HUES48 (cell line): ENCODE data around the gene FOLR1.
"Not testable (repeated sequence)": the region's sequence is repeated elsewhere in the genome, so short reads cannot be mapped to it uniquely, and the experiment has no call there.

Source experiments
- H3K27ac ChIP-seq: one replicate; pipeline ENCODE4 v1.7.0; 2013; ENCODE audit warnings: low read depth, low read length, inconsistent platforms
- H3K27me3 ChIP-seq: 2 replicates; pipeline ENCODE4 v1.6.1; 2013; ENCODE audit warnings: mild to moderate bottlenecking, low read length; ENCODE audit not compliant: control insufficient read depth, insufficient read depth
- H3K36me3 ChIP-seq: 2 replicates; pipeline ENCODE4 v1.6.1; 2013; ENCODE audit warnings: low read length; ENCODE audit not compliant: control insufficient read depth, insufficient read depth
- H3K4me1 ChIP-seq: 2 replicates; pipeline ENCODE4 v1.6.1; 2013; ENCODE audit warnings: mild to moderate bottlenecking, low read length; ENCODE audit not compliant: control insufficient read depth, insufficient read depth
- H3K4me3 ChIP-seq: 2 replicates; pipeline ENCODE4 v1.5.1; 2013; ENCODE audit warnings: mild to moderate bottlenecking, low read depth, low read length
- H3K9ac ChIP-seq: 2 replicates; pipeline ENCODE4 v1.6.1; 2013; ENCODE audit warnings: mild to moderate bottlenecking, low read depth, low read length, moderate library complexity
- H3K9me3 ChIP-seq: 2 replicates; pipeline ENCODE4 v1.6.1; 2013; ENCODE audit warnings: low read length; ENCODE audit not compliant: control insufficient read depth, insufficient read depth

Gene FOLR1

DNA sequence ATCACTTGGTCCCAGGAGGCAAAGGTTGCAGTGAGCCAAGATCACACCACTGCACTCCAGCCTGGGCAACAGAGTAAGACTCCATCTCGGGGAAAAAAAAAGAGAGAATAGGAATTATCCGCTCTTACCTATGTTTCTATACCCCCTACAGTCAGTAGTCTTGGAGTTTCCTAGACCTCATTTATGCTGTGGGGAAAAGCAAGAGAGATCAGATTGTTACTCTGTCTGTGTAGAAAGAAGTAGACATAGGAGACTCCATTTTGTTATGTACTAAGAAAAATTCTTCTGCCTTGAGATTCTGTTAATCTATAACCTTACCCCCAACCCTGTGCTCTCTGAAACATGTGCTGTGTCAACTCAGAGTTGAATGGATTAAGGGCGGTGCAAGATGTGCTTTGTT lies 27.8 kb upstream of the FOLR1 start:
- H3K9ac ChIP-seq, H3K9me3 ChIP-seq, H3K4me1 ChIP-seq, H3K4me3 ChIP-seq, H3K36me3 ChIP-seq, H3K27ac ChIP-seq, H3K27me3 ChIP-seq: not testable (repeated sequence)

DNA sequence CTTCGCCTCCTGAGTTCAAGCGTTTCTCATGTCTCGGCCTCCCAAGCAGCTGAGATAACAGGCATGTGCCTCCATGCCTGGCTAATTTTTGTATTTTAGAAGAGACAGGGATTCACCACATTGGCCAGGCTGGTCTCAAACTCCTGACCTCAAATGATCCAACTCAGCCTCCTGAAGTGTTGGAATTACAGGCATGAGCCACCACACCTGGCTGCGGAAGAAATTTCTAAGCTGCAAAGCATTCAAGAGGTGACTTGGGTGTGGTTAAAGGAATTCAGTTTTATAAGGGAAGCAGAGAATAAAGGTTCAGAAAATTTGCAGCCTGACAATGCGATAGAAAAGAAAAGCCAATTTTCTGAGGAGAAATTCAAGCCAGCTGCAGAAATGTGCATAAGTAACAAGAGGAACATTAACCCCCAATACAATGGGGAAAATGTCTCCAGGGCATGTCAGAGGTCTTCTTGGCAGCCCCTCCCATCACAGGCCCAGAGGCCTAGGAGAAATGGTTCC lies 22.8 kb upstream of the FOLR1 start:
- H3K4me3 ChIP-seq, H3K27me3 ChIP-seq, H3K9ac ChIP-seq, H3K9me3 ChIP-seq, H3K36me3 ChIP-seq, H3K4me1 ChIP-seq, H3K27ac ChIP-seq: not testable (repeated sequence)

DNA sequence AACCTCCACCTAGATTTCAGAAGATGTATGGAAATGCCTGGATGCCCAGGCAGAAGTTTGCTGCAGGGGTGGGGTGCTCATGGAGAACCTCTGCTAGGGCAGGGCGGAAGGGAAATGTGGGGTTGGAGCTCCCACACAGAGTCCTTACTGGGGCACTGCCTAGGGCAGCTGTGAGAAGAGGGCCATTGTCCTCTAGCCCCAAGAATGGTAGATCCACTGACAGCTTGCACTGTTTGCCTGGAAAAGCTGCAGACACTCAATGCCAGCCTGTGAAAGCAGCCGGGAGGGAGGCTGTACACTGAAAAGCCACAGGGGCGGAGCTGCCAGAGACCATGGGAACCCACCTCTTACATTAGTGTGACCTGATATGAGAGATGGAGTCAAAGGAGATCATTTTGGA lies 22.2 kb upstream of the FOLR1 start:
- H3K27me3 ChIP-seq, H3K9me3 ChIP-seq, H3K4me1 ChIP-seq, H3K4me3 ChIP-seq, H3K27ac ChIP-seq, H3K9ac ChIP-seq, H3K36me3 ChIP-seq: not testable (repeated sequence)

DNA sequence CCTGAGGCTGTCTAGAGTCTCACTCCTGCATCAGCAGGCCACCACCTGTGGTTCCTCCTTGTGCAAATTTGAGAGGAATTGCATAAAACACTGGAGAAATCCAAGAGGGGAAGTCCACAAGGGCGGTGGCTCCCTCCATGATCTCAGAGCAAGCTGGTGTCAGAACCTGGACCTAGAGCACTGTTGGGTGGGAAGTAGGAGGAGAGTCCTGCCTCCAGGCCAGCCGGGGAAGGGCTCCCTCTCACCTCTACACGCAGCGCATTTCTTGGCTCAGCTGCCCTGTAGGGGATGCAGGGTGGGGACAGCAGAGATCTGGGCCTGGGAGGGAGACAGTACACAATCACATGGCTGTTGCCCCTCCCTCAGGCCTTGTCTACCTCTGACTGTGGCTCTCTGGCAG lies 19.9 kb upstream of the FOLR1 start:
- not testable (repeated sequence) for H3K9me3 ChIP-seq, H3K4me3 ChIP-seq, H3K27ac ChIP-seq, H3K4me1 ChIP-seq, H3K9ac ChIP-seq, H3K27me3 ChIP-seq, H3K36me3 ChIP-seq

DNA sequence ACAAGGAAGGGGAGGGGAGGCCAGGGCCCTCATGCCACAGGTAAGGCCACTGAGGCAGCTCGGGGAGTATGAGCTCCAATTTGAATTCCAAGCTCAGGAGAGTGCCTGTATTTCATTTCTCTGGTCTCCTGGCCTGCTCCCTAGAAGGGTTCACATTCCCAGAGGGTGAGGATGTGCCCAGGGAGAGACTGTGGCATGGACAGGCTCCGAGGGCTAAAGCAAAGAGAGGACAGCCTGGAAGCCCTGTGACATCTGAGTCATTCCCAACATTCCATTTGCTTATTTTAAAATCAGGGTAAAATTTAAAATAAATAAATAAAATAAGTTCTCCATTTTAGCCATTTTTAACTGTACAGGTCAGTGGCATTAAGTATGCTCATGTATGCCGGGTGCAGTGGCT lies 18.6 kb upstream of the FOLR1 start:
- Histone ChIP-seq H3K9ac (no peak overlapping the region), H3K9me3 (no peaks in the 10 kb centered on the region), H3K4me3 (no peak overlapping the region), H3K4me1 (no peaks in the 10 kb centered on the region), H3K36me3 (no peaks in the 10 kb centered on the region), H3K27me3 (no peaks in the 10 kb centered on the region), H3K27ac (no peak overlapping the region)

DNA sequence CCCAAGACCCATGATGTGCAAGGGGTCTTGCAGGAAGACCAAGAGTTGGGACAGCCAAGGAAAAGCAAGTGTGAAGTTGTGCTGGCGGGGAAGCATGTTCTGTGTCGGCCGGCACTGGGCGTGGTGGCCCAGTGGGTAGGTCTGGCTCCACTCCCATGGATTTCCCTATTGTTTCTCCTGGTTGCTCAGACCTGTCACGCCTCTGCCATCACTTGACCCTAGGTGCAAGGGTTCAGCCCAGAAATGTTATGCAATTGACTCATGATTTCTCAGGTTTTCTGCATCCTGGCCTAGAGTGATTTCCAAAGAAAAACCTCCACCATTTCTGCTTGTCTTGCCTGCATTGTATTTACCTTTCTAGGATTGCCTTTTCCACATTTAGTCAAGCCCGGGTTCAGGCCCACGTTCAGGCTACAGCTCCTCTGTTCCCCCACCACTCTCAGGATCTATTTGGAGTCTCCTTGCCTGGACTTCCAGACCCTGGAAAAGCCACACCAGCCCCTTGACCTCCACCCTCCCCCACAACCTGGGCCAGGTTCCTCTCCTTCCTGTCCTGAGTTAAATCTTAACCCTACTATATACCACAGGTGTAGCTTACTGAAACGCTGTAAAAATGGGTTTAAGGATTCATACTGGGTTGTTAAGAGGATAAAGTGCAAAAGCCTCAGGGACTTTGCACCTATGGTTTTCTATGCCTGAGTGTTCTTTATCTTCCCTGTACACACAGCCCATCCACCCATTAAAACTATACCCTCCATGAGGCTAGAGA lies 17.5 kb upstream of the FOLR1 start:
- Histone ChIP-seq H3K9ac (no peak overlapping the region), H3K9me3 (no peaks in the 10 kb centered on the region), H3K27me3 (no peaks in the 10 kb centered on the region), H3K36me3 (no peaks in the 10 kb centered on the region), H3K4me1 (no peaks in the 10 kb centered on the region), H3K4me3 (no peak overlapping the region), H3K27ac (no peak overlapping the region)

DNA sequence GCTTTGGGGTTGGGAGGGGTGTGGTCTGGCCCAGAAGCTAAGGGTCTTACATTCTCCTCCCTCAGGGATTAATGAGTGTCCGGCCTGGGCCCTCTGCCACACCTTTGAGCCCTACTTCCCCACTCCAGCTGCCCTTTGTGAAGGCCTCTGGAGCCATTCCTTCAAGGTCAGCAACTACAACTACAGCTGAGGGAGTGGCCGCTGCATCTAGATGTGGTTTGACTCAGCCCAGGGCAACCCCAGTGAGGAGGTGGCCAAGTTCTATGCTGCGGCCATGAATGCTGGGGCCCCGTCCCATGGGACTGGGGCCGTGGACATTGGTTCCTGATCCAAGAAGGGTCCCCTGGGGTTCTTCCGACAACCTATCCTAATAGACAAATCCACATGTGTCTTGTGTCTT lies 14.3 kb upstream of the FOLR1 start:
- Histone ChIP-seq H3K4me3 (no peak overlapping the region), H3K4me1 (no peaks in the 10 kb centered on the region), H3K36me3 (no peaks in the 10 kb centered on the region), H3K27me3 (no peaks in the 10 kb centered on the region), H3K27ac (no peak overlapping the region), H3K9me3 (no peaks in the 10 kb centered on the region), H3K9ac (no peak overlapping the region)

DNA sequence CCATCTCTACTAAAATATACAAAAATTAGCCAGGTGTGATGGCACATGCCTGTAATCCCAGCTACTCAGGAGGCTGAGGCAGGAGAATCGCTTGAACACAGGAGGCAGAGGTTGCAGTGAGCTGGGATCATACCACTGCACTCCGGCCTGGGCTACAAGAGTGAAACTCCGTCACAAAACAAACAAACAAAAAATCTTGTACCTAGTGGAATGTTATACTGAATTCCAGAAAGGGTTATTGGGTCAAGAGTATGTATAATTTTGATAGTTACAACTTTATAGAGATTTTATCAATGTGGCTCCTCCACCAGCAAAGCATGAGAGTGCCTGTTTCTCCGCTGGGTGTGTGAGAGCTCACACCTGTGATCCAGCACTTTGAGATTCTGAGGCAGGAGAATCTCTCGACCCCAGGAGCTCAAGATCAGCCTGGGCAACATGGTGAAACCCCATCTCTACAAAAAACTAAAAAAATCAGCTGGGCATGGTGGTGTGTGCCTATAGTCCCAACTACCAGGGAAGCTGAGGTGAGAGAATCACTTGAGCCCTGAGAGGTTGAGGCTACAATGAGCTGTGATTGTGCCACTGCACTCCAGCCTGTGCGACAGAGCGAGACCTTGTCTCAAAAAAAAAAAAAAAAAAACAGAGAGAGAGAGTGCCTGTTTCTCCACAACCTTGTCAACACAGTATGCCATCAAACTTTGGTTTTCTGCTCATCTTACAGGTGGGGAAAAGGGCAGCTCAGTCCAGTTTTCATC lies 12.7 kb upstream of the FOLR1 start:
- no peaks in the 10 kb centered on the region for H3K9me3 ChIP-seq
- no peaks in the 10 kb centered on the region for H3K27me3 ChIP-seq
- no peaks in the 10 kb centered on the region for H3K36me3 ChIP-seq
- H3K4me1 ChIP-seq: no peaks in the 10 kb centered on the region
- no peak overlapping the region for H3K9ac ChIP-seq
- H3K27ac ChIP-seq: no peak overlapping the region
- no peak overlapping the region for H3K4me3 ChIP-seq

DNA sequence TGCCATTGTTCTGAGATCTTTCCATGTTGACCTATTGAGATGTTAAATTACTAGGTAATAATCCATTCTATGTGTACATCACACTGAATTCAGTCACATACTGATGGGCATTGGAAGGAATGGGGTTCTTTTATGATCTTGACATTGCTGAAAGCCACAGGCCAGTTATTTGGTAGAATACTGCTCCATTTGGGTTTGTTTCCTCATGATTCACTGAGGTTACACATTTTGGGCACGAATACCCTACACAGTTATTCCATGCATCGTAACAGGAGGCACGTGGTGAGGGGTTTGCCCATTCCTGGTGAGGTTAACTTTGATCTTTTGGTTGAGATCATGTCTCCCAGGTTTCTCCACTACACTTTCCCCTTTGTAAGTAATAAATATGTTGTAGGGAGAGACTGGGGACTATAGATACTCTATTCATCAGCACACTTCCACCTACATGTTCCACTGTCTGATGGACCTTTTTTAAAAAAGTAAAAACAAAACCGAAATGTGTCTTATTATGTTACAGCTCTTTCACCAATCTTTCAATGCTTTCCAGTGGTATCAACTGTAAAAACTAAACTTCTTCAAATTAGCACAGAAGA lies 12.0 kb upstream of the FOLR1 start:
- Histone ChIP-seq H3K4me1 (no peaks in the 10 kb centered on the region), H3K9ac (no peak overlapping the region), H3K27ac (no peak overlapping the region), H3K27me3 (no peaks in the 10 kb centered on the region), H3K36me3 (no peaks in the 10 kb centered on the region), H3K4me3 (no peak overlapping the region), H3K9me3 (no peaks in the 10 kb centered on the region)

DNA sequence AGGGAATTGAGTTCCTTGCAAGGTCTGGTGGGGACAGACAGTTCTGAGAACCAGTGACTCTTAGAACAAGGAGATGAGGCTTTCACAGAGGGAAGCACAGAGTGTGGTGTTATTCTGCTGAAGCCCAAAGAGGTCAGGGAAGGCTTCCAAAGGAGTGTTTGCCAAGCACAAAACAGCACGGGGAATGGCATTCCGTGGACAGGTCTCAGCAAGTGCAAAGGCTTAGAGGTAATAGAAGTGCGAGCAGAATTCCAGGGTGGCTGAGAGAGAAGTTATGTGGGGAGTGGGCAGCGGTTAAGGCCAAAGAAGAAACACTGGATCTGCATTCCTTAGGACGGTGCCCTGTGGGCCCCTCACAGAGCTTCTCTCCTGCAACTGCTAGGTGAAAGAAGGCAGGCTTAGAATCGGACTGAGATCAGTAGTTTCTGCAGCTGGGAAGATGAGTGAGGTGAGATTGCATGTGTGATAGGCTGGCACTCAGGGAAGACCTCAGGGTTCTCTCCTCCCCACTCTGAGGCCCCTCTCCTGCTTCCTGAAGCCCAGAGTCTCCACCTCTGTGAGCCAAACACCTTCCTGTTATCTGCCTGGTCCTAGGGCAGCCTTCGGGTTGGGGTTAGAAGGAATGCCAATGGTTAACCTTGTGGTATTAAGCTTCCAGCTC lies 10.9 kb upstream of the FOLR1 start:
- H3K27ac ChIP-seq, H3K4me3 ChIP-seq, H3K9ac ChIP-seq, H3K9me3 ChIP-seq, H3K27me3 ChIP-seq, H3K4me1 ChIP-seq, H3K36me3 ChIP-seq: not testable (repeated sequence)

DNA sequence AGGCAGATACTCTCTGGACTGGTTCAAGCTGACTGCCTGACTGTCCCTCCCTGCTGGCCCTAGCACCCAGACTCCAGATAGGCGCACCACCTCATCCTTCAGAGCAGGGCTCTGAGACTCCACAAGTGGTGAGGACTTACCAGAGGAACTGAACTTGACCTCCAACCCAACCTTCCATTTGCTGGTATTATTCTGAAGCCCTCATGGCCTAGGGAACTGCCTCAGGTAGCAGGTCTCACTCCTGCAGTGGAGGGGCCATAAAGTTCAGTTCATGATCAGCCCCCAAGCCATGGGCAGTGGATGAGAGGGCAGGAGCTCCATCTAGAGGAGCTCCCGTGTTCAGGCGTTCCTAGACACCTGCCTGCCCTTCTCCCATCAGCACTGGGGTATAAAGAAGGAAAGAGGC lies 10.4 kb upstream of the FOLR1 start:
- not testable (repeated sequence) for H3K27ac ChIP-seq, H3K4me3 ChIP-seq, H3K36me3 ChIP-seq, H3K4me1 ChIP-seq, H3K9me3 ChIP-seq, H3K9ac ChIP-seq, H3K27me3 ChIP-seq
